HepG2 (cell line): ENCODE data around the gene SGCE. TPM values are rescaled to one million over a fixed set of nuclear protein-coding genes. Genes with fewer than 3 reads are reported as not detected.

ENCODE experiments used
- ATAC-seq: fragments of 200-7000 bp; cut with Tn5 transposase; 3 replicates; pipeline ENCODE4 v1.9.1; 2020; ENCODE audit warnings: mild to moderate bottlenecking, moderate library complexity
- BruUV-seq: library from RNA; stranded (reverse); fragments of 400-500 nt; replicated peaks from 2 replicates; lab custom pipeline; 2021; lab: Mats Ljungman, UMichigan
- CTCF ChIA-PET: fragments of 300-600 bp; formaldehyde crosslinking; extraction: SDS; loops from one replicate; lab custom pipeline; 2021; ENCODE audit warnings: low total read pairs, inconsistent platforms, low intra/inter-chr PET ratio; lab: Yijun Ruan, JAX
- POLR2A ChIA-PET: fragments of 350-600 bp; sonication (Branson Sonifier 250); formaldehyde crosslinking; loops from one replicate; lab custom pipeline; 2020; ENCODE audit warnings: antibody characterized with exemption, inconsistent platforms; lab: Yijun Ruan, JAX
- DNase-seq: peaks from one replicate; pipeline ENCODE4 v3.0.0-alpha.2; 2015; ENCODE audit warnings: low spot score
- FAIRE-seq: peaks from 3 replicates; lab custom pipeline; 2011; peaks lifted over from hg19 to GRCh38; lab: Jason Lieb, UNC
- H2AFZ ChIP-seq: one replicate; pipeline ENCODE4 v1.6.1; 2011; ENCODE audit warnings: low read length, inconsistent platforms
- H3K27ac ChIP-seq: fragments of 300-600 bp; 3 replicates; pipeline ENCODE4 v1.8.0; 2011; ENCODE audit warnings: mixed run types, mild to moderate bottlenecking, mixed read lengths, low read length, inconsistent platforms; ENCODE audit not compliant: insufficient read depth; ENCODE audit errors: extremely low read length
- H3K27me3 ChIP-seq, 2 experiments: fragments of 200-600 bp in 1 of 2; 2 replicates in 1 of 2; 3 replicates in 1 of 2; pipeline versions ENCODE4 v1.6.0 to v1.8.0; 2011; ENCODE audit warnings: low read length in 2 of 2, mild to moderate bottlenecking in 2 of 2, moderate library complexity in 2 of 2, inconsistent platforms in 1 of 2; ENCODE audit not compliant: insufficient read depth in 2 of 2, control insufficient read depth in 1 of 2
- H3K36me3 ChIP-seq, 2 experiments: fragments of 200-600 bp in 1 of 2; replicated peaks in 1 of 2; 2 replicates in 1 of 2; 3 replicates in 1 of 2; pipeline versions ENCODE4 v1.5.1 to v1.8.0; 2011; ENCODE audit warnings: low read length in 2 of 2, inconsistent platforms in 1 of 2; ENCODE audit not compliant: insufficient read depth in 2 of 2, control insufficient read depth in 1 of 2
- H3K4me1 ChIP-seq: 2 replicates; pipeline ENCODE4 v1.5.1; 2012; ENCODE audit warnings: low read length, inconsistent platforms; ENCODE audit not compliant: insufficient read depth
- H3K4me2 ChIP-seq: 2 replicates; pipeline ENCODE4 v1.6.0; 2011; ENCODE audit warnings: low read depth, low read length, inconsistent platforms
- H3K4me3 ChIP-seq, 3 experiments: fragments of 200-600 bp in 1 of 3; sonication (generic), shearing (Covaris generic) in 1 of 3; replicated peaks in 1 of 3; 2 replicates each; pipeline ENCODE4 v1.5.1; 2011 to 2016; ENCODE audit warnings: low read length in 3 of 3, inconsistent platforms in 2 of 3, low read depth in 2 of 3, mild to moderate bottlenecking in 2 of 3, control low read depth in 1 of 3, mixed read lengths in 1 of 3; ENCODE audit not compliant: insufficient read depth in 1 of 3
- H3K79me2 ChIP-seq: one replicate; pipeline ENCODE4 v1.6.1; 2011; ENCODE audit warnings: low read length, inconsistent platforms; ENCODE audit not compliant: insufficient read depth
- H3K9ac ChIP-seq: 2 replicates; pipeline ENCODE4 v1.6.0; 2011; ENCODE audit warnings: mild to moderate bottlenecking, low read depth, low read length, inconsistent platforms; ENCODE audit not compliant: insufficient read depth
- H3K9me3 ChIP-seq: 2 replicates; pipeline ENCODE4 v1.5.1; 2012; ENCODE audit warnings: mild to moderate bottlenecking, low read length
- H4K20me1 ChIP-seq: 2 replicates; pipeline ENCODE4 v1.6.0; 2011; ENCODE audit warnings: inconsistent platforms, mild to moderate bottlenecking, low read length, moderate library complexity; ENCODE audit not compliant: insufficient read depth
- CSRNP2 ChIP-seq: sonication (generic); formaldehyde crosslinking; conservative IDR thresholded peaks from 2 replicates; pipeline ENCODE4 v1.8.0; 2022; ENCODE audit warnings: low read depth, missing genetic modification reagents
- ETS1 ChIP-seq: sonication (generic); formaldehyde crosslinking; IDR thresholded peaks from 2 replicates; pipeline ENCODE4 v1.4.0; 2020; ENCODE audit warnings: missing genetic modification reagents
- MED1 ChIP-seq: sonication (generic); formaldehyde crosslinking; IDR thresholded peaks from 2 replicates; pipeline ENCODE4 v1.4.0; 2020; ENCODE audit warnings: missing genetic modification reagents
- MXI1 ChIP-seq: IDR thresholded peaks from 3 replicates; pipeline ENCODE4 v1.6.1; 2012; ENCODE audit warnings: low read depth, low read length, inconsistent platforms, borderline replicate concordance
- NFE2L1 ChIP-seq: sonication (generic); formaldehyde crosslinking; IDR thresholded peaks from 2 replicates; pipeline ENCODE4 v1.4.0; 2020; ENCODE audit warnings: missing genetic modification reagents, mild to moderate bottlenecking, borderline replicate concordance
- NFKB2 ChIP-seq: sonication (generic); formaldehyde crosslinking; IDR thresholded peaks from 2 replicates; pipeline ENCODE4 v1.4.0; 2020; ENCODE audit warnings: missing genetic modification reagents, borderline replicate concordance
- NKX3-1 ChIP-seq: sonication (generic); formaldehyde crosslinking; IDR thresholded peaks from 2 replicates; pipeline ENCODE4 v1.5.0; 2020; ENCODE audit warnings: missing genetic modification reagents
- SKI ChIP-seq: fragments of 450-650 bp; IDR thresholded peaks from one replicate; pipeline ENCODE4 v1.6.1; 2018; ENCODE audit warnings: mild to moderate bottlenecking; ENCODE audit not compliant: partially characterized antibody
- SMYD3 ChIP-seq: sonication (generic); formaldehyde crosslinking; IDR thresholded peaks from 2 replicates; pipeline ENCODE4 v1.8.1; 2023; ENCODE audit warnings: mild to moderate bottlenecking, missing genetic modification reagents
- ZNF225 ChIP-seq: sonication (generic); formaldehyde crosslinking; IDR thresholded peaks from 2 replicates; pipeline ENCODE4 v1.4.0; 2020; ENCODE audit warnings: mild to moderate bottlenecking, missing genetic modification reagents
- ZNF318 ChIP-seq: sonication (generic); formaldehyde crosslinking; IDR thresholded peaks from 2 replicates; pipeline ENCODE4 v1.4.0; 2020; ENCODE audit warnings: mild to moderate bottlenecking, missing genetic modification reagents
- ZNF350 ChIP-seq: sonication (generic); formaldehyde crosslinking; IDR thresholded peaks from 2 replicates; pipeline ENCODE4 v1.4.0; 2020; ENCODE audit warnings: mild to moderate bottlenecking, low read depth, missing genetic modification reagents, borderline replicate concordance
- ZNF367 ChIP-seq: sonication (generic); formaldehyde crosslinking; IDR thresholded peaks from 2 replicates; pipeline ENCODE4 v1.4.0; 2020; ENCODE audit warnings: missing genetic modification reagents, borderline replicate concordance
- WGBS: methylation state at CpG from one replicate; pipeline ENCODE4 v1.1.6; 2017; ENCODE audit warnings: low lambda C conversion rate; 5-methylcytosine and 5-hydroxymethylcytosine counted together
- in situ Hi-C: cut with HindIII; loops from 2 replicates; pipeline ENCODE4 v1.10.0; 2017; ENCODE audit warnings: low pct_unique_long_range_greater_than_20kb; ENCODE audit not compliant: extremely low pct_ligation_motif_present
- intact Hi-C: fragments of 100-400 bp; cut with micrococcal nuclease; formaldehyde crosslinking; loops from one replicate; pipeline ENCODE4 v1.10.0; 2022; ENCODE audit not compliant: unreplicated experiment
- polyA plus RNA-seq, 8 experiments: library from polyadenylated mRNA; depleted of rRNA in 3 of 8; stranded (reverse) in 7 of 8; unstranded in 1 of 8; fragments of >200 nt; fragmentation: Illumina TruSeq in 4 of 8; extraction: Trizol in 4 of 8; gene quantifications; 2 replicates each; pipeline versions ENCODE4 v1.2.1 to v1.2.3, GENCODE V29; 2011 to 2016; ENCODE audit warnings: low read depth in 4 of 8, missing spikeins in 1 of 8, mixed read lengths in 1 of 8; ENCODE audit not compliant: insufficient read depth in 1 of 8
- total RNA-seq, 5 experiments: library from RNA; depleted of rRNA; stranded (reverse); fragments of >200 nt; fragmentation: Illumina TruSeq; extraction: Trizol; gene quantifications; 2 replicates each; pipeline ENCODE4 v1.2.3, GENCODE V29; 2016; ENCODE audit warnings: low read depth in 1 of 5

The SGCE gene
- total and polyA plus RNA-seq, 2 of the 13 experiments (the other 11 are each of a cell fraction or from before 2014, with no cell fraction given) = 52.3 to 71.1 TPM

GRCh38 chr7:94643771-94644545 lies 12.0 kb downstream of the SGCE start:
- Histone ChIP-seq H3K9ac (0 out of 2 replicates have a peak overlapping the region, but pooled peaks have one; percentile 3), H3K4me1 (peaks cover 97% of the 10 kb centered on the region), H3K4me2 (peak overlapping the region; percentile 33; the same call in 1 of the 2 replicates), H3K36me3 (no peaks in the 10 kb centered on the region; a peak in 1 of 5 replicates), H3K4me3 (no peak overlapping the region), H3K27ac (peak overlapping the region; percentile 79), H2AFZ (no peak overlapping the region), H3K79me2 (peaks cover 87% of the 10 kb centered on the region), H4K20me1 (no peaks in the 10 kb centered on the region), H3K9me3 (no peaks in the 10 kb centered on the region), H3K27me3 (no peaks in the 10 kb centered on the region)
- DNase-seq (no peak), ATAC-seq (no peak), FAIRE-seq (no peak)
- BruUV-seq = no TSS peak
- 97% methylated on average over 3 of the region's 3 CpGs for WGBS
- CTCF ChIA-PET = no interaction called here
- intact Hi-C loops (loop anchor here (1.0 to 5.0 kb wide), 2 partner anchors 20 to 82 kb away; no protein-coding TSS in a partner anchor), in situ Hi-C loops (no loop called here)
- POLR2A ChIA-PET = interaction anchor here (1.8 to 2.1 kb wide), 2 partner anchors 12 to 14 kb away, joined by 3 to 9 read pairs; partner anchors contain the start of gene SGCE
- TF ChIP-seq ZNF318 (CRISPR knock-in tag) (no peak), MXI1 (no peak), ZNF350 (CRISPR knock-in tag) (no peak), SKI (no peak), NFKB2 (CRISPR knock-in tag) (no peak), ZNF225 (CRISPR knock-in tag) (no peak), ZNF367 (no peak), NKX3-1 (CRISPR knock-in tag) (no peak), CSRNP2 (CRISPR knock-in tag) (no peak), SMYD3 (CRISPR knock-in tag) (no peak), ETS1 (CRISPR knock-in tag) (no peak), NFE2L1 (CRISPR knock-in tag) (no peak), MED1 (no peak)
